Heart right ventricle (tissue), 16 donors: ENCODE data around the gene CAPN14. TPM values are rescaled to one million over a fixed set of nuclear protein-coding genes. Genes with fewer than 3 reads are reported as not detected.

Experiments used
- ATAC-seq, 8 donors: fragments of 200-7000 bp; cut with Tn5 transposase; one replicate each; pipeline ENCODE4 v1.9.1; 2020; ENCODE audit warnings: mild to moderate bottlenecking in 8 of 8, moderate library complexity in 8 of 8, moderate number of reproducible peaks in 1 of 8
- DNase-seq, 2 donors: peaks; one replicate each; pipeline ENCODE4 v3.0.0-alpha.2; 2020
- H3K27ac ChIP-seq, 10 donors: fragments of 200-600 bp; sonication (generic) in 2 of 10; one replicate each; pipeline versions ENCODE4 v1.5.0 to v1.8.0; 2020 to 2022; ENCODE audit warnings: mild to moderate bottlenecking in 3 of 10
- H3K27me3 ChIP-seq, 7 donors: fragments of 200-600 bp; one replicate each; pipeline ENCODE4 v1.8.0; 2021 to 2022; ENCODE audit warnings: mild to moderate bottlenecking in 2 of 7
- H3K36me3 ChIP-seq, 9 donors: fragments of 200-600 bp; sonication (generic) in 1 of 9; one replicate each; pipeline versions ENCODE4 v1.5.0 to v1.8.0; 2020 to 2022; ENCODE audit warnings: mild to moderate bottlenecking in 2 of 9
- H3K4me1 ChIP-seq, 9 donors: fragments of 200-600 bp; sonication (generic) in 1 of 9; one replicate each; pipeline versions ENCODE4 v1.5.0 to v1.8.0; 2020 to 2022; ENCODE audit warnings: mild to moderate bottlenecking in 4 of 9
- H3K4me3 ChIP-seq, 10 donors: fragments of 200-600 bp; sonication (generic) in 2 of 10; one replicate each; pipeline versions ENCODE4 v1.5.0 to v1.8.0; 2020 to 2022; ENCODE audit warnings: mild to moderate bottlenecking in 7 of 10, moderate library complexity in 2 of 10
- H3K9me3 ChIP-seq, 11 donors: fragments of 200-600 bp in 10 of 11; sonication (generic) in 2 of 11; one replicate each; pipeline versions ENCODE4 v1.5.0 to v1.8.0; 2013 to 2022; ENCODE audit warnings: mild to moderate bottlenecking in 2 of 11, control low read depth in 1 of 11, moderate library complexity in 1 of 11
- CTCF ChIP-seq, 9 donors: fragments of 200-600 bp; sonication (generic) in 2 of 9; IDR thresholded peaks; one replicate each; pipeline versions ENCODE4 v1.5.0 to v1.8.0; 2021 to 2022; ENCODE audit warnings: antibody characterized with exemption in 9 of 9, mild to moderate bottlenecking in 5 of 9, moderate library complexity in 1 of 9
- WGBS, 2 donors: extraction: QIAGEN DNeasy Blood & Tissue Kit; methylation state at CpG; one replicate each; pipeline ENCODE4 v1.1.7; 2013; ENCODE audit warnings: inconsistent platforms in 1 of 2; 5-methylcytosine and 5-hydroxymethylcytosine counted together
- intact Hi-C, 10 donors: fragments of 100-400 bp; cut with DNase I; formaldehyde crosslinking; loops; one replicate each; pipeline versions ENCODE4 v1.11.1 to v1.14.2; 2022
- polyA plus RNA-seq, 2 donors: library from polyadenylated mRNA; stranded (reverse); fragments of 200-250 nt; gene quantifications; one replicate each; pipeline ENCODE4 v1.2.3, GENCODE V29; 2013
- total RNA-seq, 10 donors: library from RNA; stranded (reverse); fragmentation: NEBNext Ultra II Directional in 3 of 10; extraction: Animal tissue kit (Norgen Biotek cat#: 25700) in 3 of 10; gene quantifications; one replicate each; pipeline versions ENCODE4 v1.2.1 to v1.2.4, GENCODE V29; 2021 to 2023
- donor health status: Arrhythmogenic right ventricular cardiomyopathy.
- donor health status: ischemic (EF 13 %, LVEDD 7.1; RV severe dilation, severe dysfunction).
- donor health status: healthy with polysubstance abuse.
- donor health status: DM: no; HTN: yes; CAD: no.
- donor health status: DM: no; HTN: no; CAD: no.
- donor health status: ischemic (EF 25% LVEDD 6.9; RV normal size, moderate dysfunction).
- donor health status: ischemic (EF 25% LVEDD 5.7; RV mildly dilated, moderate dysfunction).
- donor health status: healthy.
- donor health status: DM: yes; HTN: yes; CAD: no.
- donor health status: Ischemic cardiomyopathy.
- donor health status: ischemic (EF 35%, LVEDD 5.7; RV mildly dilated, moderate dysfunction).
- donor health status: nonischemic (EF 11% LVEDD 7.7; RV severe dilation, severe dysfunction).
- donor health status: DM: yes; HTN: yes; CAD: no.
- donor health status: PGD.
- donor health status: ischemic (EF 29% LVEDD 5.4; RV normal size, mild dysfunction).
- donor health status: nonischemic (EF 23%, LVEDD 6.1; RV moderate dilation, normal function).

Gene CAPN14
- total and polyA plus RNA-seq, 12 donors: 0.08 to 0.46 (median 0.25) TPM; not detected in 1

GRCh38 chr2:31168291-31168690 lies 49.0 kb downstream of the CAPN14 start:
- Histone ChIP-seq H3K27me3 (peaks cover 0 to 4% (median 0%) of the 10 kb centered on the region in 7 donors), H3K4me1 (no peaks in the 10 kb centered on the region), H3K27ac (no peak overlapping the region), H3K4me3 (no peak overlapping the region), H3K9me3 (no peaks in the 10 kb centered on the region), H3K36me3 (no peaks in the 10 kb centered on the region)
- ATAC-seq (no peak), DNase-seq (no peak)
- intact Hi-C loops: loop anchor here in 4 of 10 donors (5.0 to 10.0 kb wide), 4 partner anchors 164 to 1003 kb away; no protein-coding TSS in a partner anchor
- TF ChIP-seq CTCF (IDR thresholded peaks at IDR 0.05): no peak
- WGBS, 2 donors: 81 to 91% methylated on average over 6 of the region's 6 CpGs

- DNase-seq: no peak
Observed at GRCh38 chr2:31166925-31167324, 50.4 kb downstream of the CAPN14 start.

GRCh38 chr2:31163011-31163539 lies 54.2 kb downstream of the CAPN14 start:
- Histone ChIP-seq H3K4me1 (no peaks in the 10 kb centered on the region), H3K4me3 (no peak overlapping the region), H3K36me3 (no peaks in the 10 kb centered on the region), H3K27ac (no peak overlapping the region), H3K9me3 (no peaks in the 10 kb centered on the region), H3K27me3 (peaks cover 0 to 10% (median 0%) of the 10 kb centered on the region in 7 donors)
- intact Hi-C loops: loop anchor here in 2 of 10 donors (10.0 kb wide), 2 partner anchors 298 to 998 kb away; no protein-coding TSS in a partner anchor
- no peak for DNase-seq
- no peak for ATAC-seq
- 61 to 75% methylated on average over 6 of the region's 6 CpGs for WGBS, 2 donors
- no peak for TF ChIP-seq CTCF (IDR thresholded peaks at IDR 0.05)

More at GRCh38 chr2:31166925-31167324, 50.4 kb downstream of the CAPN14 start:
- ATAC-seq: no peak
- no peaks in the 10 kb centered on the region for H3K4me1 ChIP-seq
- H3K27me3 ChIP-seq: peaks cover 0 to 10% (median 0%) of the 10 kb centered on the region in 7 donors
- TF ChIP-seq CTCF (IDR thresholded peaks at IDR 0.05): no peak
- intact Hi-C loops: loop anchor here in 4 of 10 donors (5.0 to 10.0 kb wide), 4 partner anchors 165 to 1002 kb away; no protein-coding TSS in a partner anchor
- no peak overlapping the region for H3K27ac ChIP-seq
- H3K36me3 ChIP-seq: no peaks in the 10 kb centered on the region
- no peak overlapping the region for H3K4me3 ChIP-seq
- 82 to 85% methylated on average over 1 of the region's 1 CpG for WGBS, 2 donors
- no peaks in the 10 kb centered on the region for H3K9me3 ChIP-seq

- no peak overlapping the region for H3K27ac ChIP-seq
- 88 to 92% methylated on average over 6 of the region's 6 CpGs for WGBS, 2 donors
- intact Hi-C loops: loop anchor here in 2 of 10 donors (10.0 kb wide), 2 partner anchors 297 to 997 kb away; no protein-coding TSS in a partner anchor
- H3K27me3 ChIP-seq: peaks cover 0 to 10% (median 0%) of the 10 kb centered on the region in 7 donors
- DNase-seq: no peak
- H3K4me3 ChIP-seq: no peak overlapping the region
- no peaks in the 10 kb centered on the region for H3K9me3 ChIP-seq
- no peaks in the 10 kb centered on the region for H3K36me3 ChIP-seq
- H3K4me1 ChIP-seq: no peaks in the 10 kb centered on the region
- TF ChIP-seq CTCF (IDR thresholded peaks at IDR 0.05): no peak
- no peak for ATAC-seq
Observed at GRCh38 chr2:31161637-31162036, 55.7 kb downstream of the CAPN14 start.
